PC-3 (cell line): ENCODE results near the gene HAND2.

Experiments used
- EZH2 ChIP-seq: fragments of 300-600 bp; sonication (generic); IDR thresholded peaks from one replicate; pipeline ENCODE4 v1.6.1; 2017; ENCODE audit warnings: antibody characterized with exemption, mild to moderate bottlenecking, low read length; ENCODE audit not compliant: unreplicated experiment
- TF ChIP-seq, protein P1 (sequence below): fragments of 300-600 bp; sonication (generic); conservative IDR thresholded peaks from 2 replicates; pipeline ENCODE4 v1.5.1; 2017; ENCODE audit warnings: antibody characterized with exemption, low read depth, mild to moderate bottlenecking, low read length

DNA sequence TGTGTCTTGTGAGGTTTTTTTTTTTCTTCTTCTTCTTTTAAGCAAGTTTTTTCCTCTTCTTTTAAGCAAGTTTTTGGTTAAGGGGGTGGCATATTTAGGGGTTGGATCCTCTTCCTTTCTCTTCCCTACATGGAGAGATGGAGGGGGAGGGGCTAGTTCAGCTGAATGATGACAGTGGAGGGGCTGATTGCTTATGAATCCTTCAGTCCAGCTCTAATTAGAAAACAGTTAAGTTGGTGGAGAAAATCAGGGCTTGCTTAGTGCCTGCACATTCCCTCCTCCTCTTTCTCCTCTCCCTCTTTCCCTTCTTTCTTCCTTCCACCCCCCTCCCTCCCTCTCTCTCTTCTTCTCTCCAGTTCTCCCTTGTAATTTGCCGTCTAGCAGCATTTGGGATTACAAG, 4.4 kb upstream of the HAND2 start:
- TF ChIP-seq, protein P1, sequence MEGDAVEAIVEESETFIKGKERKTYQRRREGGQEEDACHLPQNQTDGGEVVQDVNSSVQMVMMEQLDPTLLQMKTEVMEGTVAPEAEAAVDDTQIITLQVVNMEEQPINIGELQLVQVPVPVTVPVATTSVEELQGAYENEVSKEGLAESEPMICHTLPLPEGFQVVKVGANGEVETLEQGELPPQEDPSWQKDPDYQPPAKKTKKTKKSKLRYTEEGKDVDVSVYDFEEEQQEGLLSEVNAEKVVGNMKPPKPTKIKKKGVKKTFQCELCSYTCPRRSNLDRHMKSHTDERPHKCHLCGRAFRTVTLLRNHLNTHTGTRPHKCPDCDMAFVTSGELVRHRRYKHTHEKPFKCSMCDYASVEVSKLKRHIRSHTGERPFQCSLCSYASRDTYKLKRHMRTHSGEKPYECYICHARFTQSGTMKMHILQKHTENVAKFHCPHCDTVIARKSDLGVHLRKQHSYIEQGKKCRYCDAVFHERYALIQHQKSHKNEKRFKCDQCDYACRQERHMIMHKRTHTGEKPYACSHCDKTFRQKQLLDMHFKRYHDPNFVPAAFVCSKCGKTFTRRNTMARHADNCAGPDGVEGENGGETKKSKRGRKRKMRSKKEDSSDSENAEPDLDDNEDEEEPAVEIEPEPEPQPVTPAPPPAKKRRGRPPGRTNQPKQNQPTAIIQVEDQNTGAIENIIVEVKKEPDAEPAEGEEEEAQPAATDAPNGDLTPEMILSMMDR: no peak
- TF ChIP-seq EZH2: no peak
